ENCODE measurements around the gene ABL2.

- TF ChIP-seq POLR2AphosphoS5 (IDR thresholded peaks at IDR 0.05; ENCODE audit: low read depth, low read length) (no peak), POLR2A (IDR thresholded peaks at IDR 0.05; ENCODE audit: low read depth, low read length) (no peak), TAF1 (IDR thresholded peaks at IDR 0.05; ENCODE audit: borderline replicate concordance, low read depth, low read length) (no peak)
These were observed 127.9 kb downstream of the ABL2 start for GRCh38 chr1:179101566-179101965.
